Measurements from ENCODE around the gene INTS2. TPM values are rescaled to one million over a fixed set of nuclear protein-coding genes. Genes with fewer than 3 reads are reported as not detected.

The INTS2 gene
- total RNA-seq, 6 experiments from 2014 or later = 8.1 to 10.1 (median 9.5) TPM

DNA sequence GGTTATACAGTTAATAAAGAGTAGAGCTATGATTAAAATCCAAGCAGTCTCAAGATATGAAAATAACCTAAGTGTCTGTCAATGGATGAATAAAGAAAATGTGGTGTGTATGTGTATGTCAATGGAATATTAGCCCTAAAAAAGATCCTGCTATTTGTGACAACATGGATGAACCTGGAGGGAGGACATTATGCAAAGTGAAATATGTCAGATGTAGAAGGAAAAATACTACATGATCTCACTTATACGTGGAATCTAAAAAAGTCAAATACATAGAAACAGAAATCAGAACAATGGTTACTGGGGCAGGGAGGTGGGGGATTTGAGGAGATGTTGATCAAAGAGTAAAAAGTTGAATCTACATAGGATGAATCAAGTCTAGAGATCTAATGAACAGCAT is 84.9 kb downstream of the INTS2 start:
- H3K4me1 Mint-ChIP-seq (ENCODE audit: low read depth) = no peaks in the 10 kb centered on the region
- peaks cover 1% of the 10 kb centered on the region; the same call in 1 of the 2 replicates for H3K27me3 Mint-ChIP-seq (ENCODE audit: insufficient read depth)
- no peak for DNase-seq
- no peaks in the 10 kb centered on the region for H3K9me3 Mint-ChIP-seq
- no peak overlapping the region for H3K27ac Mint-ChIP-seq
- TF ChIP-seq CTCF (IDR thresholded peaks at IDR 0.05) = no peak
- H3K4me3 Mint-ChIP-seq = no peak overlapping the region
- peaks cover 12% of the 10 kb centered on the region; the same call in 1 of the 2 replicates for H3K36me3 Mint-ChIP-seq (ENCODE audit: low read depth)

- Mint-ChIP-seq H3K27me3 (ENCODE audit: insufficient read depth) (peaks cover 1% of the 10 kb centered on the region; the same call in 1 of the 2 replicates), H3K27ac (no peak overlapping the region), H3K4me1 (ENCODE audit: low read depth) (peaks cover 8% of the 10 kb centered on the region), H3K9me3 (no peaks in the 10 kb centered on the region), H3K36me3 (ENCODE audit: low read depth) (peaks cover 4% of the 10 kb centered on the region; the same call in 1 of the 2 replicates), H3K4me3 (no peak overlapping the region)
- TF ChIP-seq CTCF (IDR thresholded peaks at IDR 0.05) = no peak
- no peak for DNase-seq
Measured at GRCh38 chr17:61839300-61839786, 88.4 kb downstream of the INTS2 start.

GRCh38 chr17:61837175-61838051 is 90.4 kb downstream of the INTS2 start:
- no peak overlapping the region for H3K4me3 Mint-ChIP-seq
- H3K27me3 Mint-ChIP-seq (ENCODE audit: insufficient read depth) = peaks cover 1% of the 10 kb centered on the region; the same call in 1 of the 2 replicates
- H3K36me3 Mint-ChIP-seq (ENCODE audit: low read depth) = peaks cover 9% of the 10 kb centered on the region
- H3K27ac Mint-ChIP-seq = no peak overlapping the region
- peak; percentile 52 for DNase-seq
- peaks cover 21% of the 10 kb centered on the region for H3K4me1 Mint-ChIP-seq (ENCODE audit: low read depth)
- H3K9me3 Mint-ChIP-seq = no peaks in the 10 kb centered on the region
- TF ChIP-seq CTCF (IDR thresholded peaks at IDR 0.05) = peak; percentile 94

GRCh38 chr17:61836266-61837174 is 91.3 kb downstream of the INTS2 start:
- Mint-ChIP-seq H3K4me1 (ENCODE audit: low read depth) (peaks cover 21% of the 10 kb centered on the region), H3K27ac (no peak overlapping the region), H3K4me3 (no peak overlapping the region), H3K36me3 (ENCODE audit: low read depth) (peaks cover 10% of the 10 kb centered on the region), H3K9me3 (no peaks in the 10 kb centered on the region), H3K27me3 (ENCODE audit: insufficient read depth) (peaks cover 1% of the 10 kb centered on the region; the same call in 1 of the 2 replicates)
- no peak for DNase-seq
- TF ChIP-seq CTCF (IDR thresholded peaks at IDR 0.05) = no peak

DNA sequence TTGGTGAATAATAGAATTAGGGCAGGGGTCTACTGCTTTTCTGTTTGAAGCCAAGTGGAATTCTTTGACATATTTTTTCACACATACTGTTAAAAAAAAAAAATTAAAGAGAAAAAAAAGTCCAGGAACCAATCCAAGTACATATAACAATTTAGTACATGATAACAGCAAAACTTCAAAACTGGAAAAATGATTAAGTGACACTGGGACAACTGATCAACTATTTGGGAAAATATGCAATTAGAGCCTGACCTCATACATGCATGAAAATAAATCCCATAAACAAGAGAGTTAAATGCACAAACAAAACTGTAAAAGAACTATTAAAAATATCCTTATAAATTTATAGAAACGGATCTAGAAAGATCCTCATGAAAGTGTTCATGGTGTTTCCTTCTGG is 92.2 kb downstream of the INTS2 start:
- H3K27ac Mint-ChIP-seq = no peak overlapping the region
- H3K4me3 Mint-ChIP-seq = no peak overlapping the region
- no peak for DNase-seq
- peaks cover 21% of the 10 kb centered on the region for H3K4me1 Mint-ChIP-seq (ENCODE audit: low read depth)
- peaks cover 10% of the 10 kb centered on the region for H3K36me3 Mint-ChIP-seq (ENCODE audit: low read depth)
- no peak for TF ChIP-seq CTCF (IDR thresholded peaks at IDR 0.05)
- H3K9me3 Mint-ChIP-seq = no peaks in the 10 kb centered on the region
- H3K27me3 Mint-ChIP-seq (ENCODE audit: insufficient read depth) = peaks cover 1% of the 10 kb centered on the region; the same call in 1 of the 2 replicates
